Right cardiac atrium (tissue), 5 donors: ENCODE data around the gene TBX15. TPM values are rescaled to one million over a fixed set of nuclear protein-coding genes. Genes with fewer than 3 reads are reported as not detected.
A peak's percentile ranks its signal among the peaks of the same experiment; 100 is the strongest.

Experiments
- ATAC-seq, 2 donors: fragments of 200-7000 bp; cut with Tn5 transposase; one replicate each; pipeline versions ENCODE4 v1.8.0 to v1.9.1; 2020; ENCODE audit warnings: moderate library complexity in 2 of 2, mild to moderate bottlenecking in 1 of 2
- DNase-seq, 3 donors: peaks; one replicate each; pipeline ENCODE4 v3.0.0-alpha.2; 2020
- H3K27ac ChIP-seq: one replicate; pipeline ENCODE4 v1.5.1; 2013; ENCODE audit warnings: mild to moderate bottlenecking, low read length, control low read depth, moderate library complexity
- H3K27me3 ChIP-seq: one replicate; pipeline ENCODE4 v1.6.1; 2013; ENCODE audit not compliant: control insufficient read depth, insufficient read depth
- H3K4me1 ChIP-seq: one replicate; pipeline ENCODE4 v1.6.1; 2013; ENCODE audit warnings: low read length; ENCODE audit not compliant: control insufficient read depth, insufficient read depth
- H3K4me3 ChIP-seq: one replicate; pipeline ENCODE4 v1.5.1; 2013; ENCODE audit warnings: low read length, control low read depth
- H3K9me3 ChIP-seq: one replicate; pipeline ENCODE4 v1.6.1; 2013; ENCODE audit warnings: low read length; ENCODE audit not compliant: control insufficient read depth
- WGBS: extraction: QIAGEN DNeasy Blood & Tissue Kit; methylation state at CpG from one replicate; pipeline ENCODE4 v1.1.7; 2013; 5-methylcytosine and 5-hydroxymethylcytosine counted together
- intact Hi-C, 4 donors: fragments of 100-400 bp; cut with DNase I; formaldehyde crosslinking; loops; one replicate each; pipeline versions ENCODE4 v1.11.0 to v1.14.0; 2022 to 2023
- polyA plus RNA-seq: library from polyadenylated mRNA; stranded (reverse); fragments of 200-250 nt; gene quantifications from one replicate; pipeline ENCODE4 v1.2.3, GENCODE V29; 2013
- total RNA-seq, 4 donors: library from RNA; stranded (reverse); fragmentation: NEBNext Ultra II Directional; extraction: Animal tissue kit (Norgen Biotek cat#: 25700); gene quantifications; one replicate each; pipeline ENCODE4 v1.2.1, GENCODE V29; 2021
- donor health status: healthy with polysubstance abuse.
- donor health status: DM: no; HTN: yes; CAD: no.
- donor health status: DM: no; HTN: no; CAD: no.
- donor health status: DM: no; HTN: yes; CAD: no; lungs with severe emphysema.
- donor health status: DM: yes; HTN: yes; CAD: no.

TBX15 gene
- total and polyA plus RNA-seq, 5 donors = 1.1 to 4.4 (median 2.3) TPM

- no peaks in the 10 kb centered on the region for H3K4me1 ChIP-seq
- no peak overlapping the region for H3K27ac ChIP-seq
- ATAC-seq = peak; percentile 59 to 75
- WGBS = 4% methylated on average over 22 of the region's 22 CpGs
- peak overlapping the region; percentile 35 for H3K4me3 ChIP-seq
- H3K27me3 ChIP-seq = no peaks in the 10 kb centered on the region
- H3K9me3 ChIP-seq = peaks cover 2% of the 10 kb centered on the region
- intact Hi-C loops = loop anchor here in 3 of 4 donors (5.0 to 10.0 kb wide), 3 partner anchors 784 to 854 kb away; no protein-coding TSS in a partner anchor
- no peak for DNase-seq
Measured at GRCh38 chr1:119008483-119009311, 20.6 kb upstream of the TBX15 start.

- no peak overlapping the region for H3K27ac ChIP-seq
- 23% methylated on average over 61 of the region's 61 CpGs for WGBS
- H3K4me1 ChIP-seq = no peaks in the 10 kb centered on the region
- ATAC-seq (peak; percentile 37 to 65), DNase-seq (no peak)
- peaks cover 2% of the 10 kb centered on the region for H3K9me3 ChIP-seq
- H3K4me3 ChIP-seq = peak overlapping the region; percentile 35
- H3K27me3 ChIP-seq = no peaks in the 10 kb centered on the region
- intact Hi-C loops = loop anchor here in 3 of 4 donors (5.0 to 10.0 kb wide), 3 partner anchors 783 to 853 kb away; no protein-coding TSS in a partner anchor
Measured at GRCh38 chr1:119007670-119008482, 19.7 kb upstream of the TBX15 start.

GRCh38 chr1:119007339-119007669, 19.2 kb upstream of the TBX15 start:
- H3K27ac ChIP-seq = no peak overlapping the region
- H3K9me3 ChIP-seq = peaks cover 2% of the 10 kb centered on the region
- no peak for DNase-seq
- WGBS = 22% methylated on average over 22 of the region's 22 CpGs
- intact Hi-C loops = loop anchor here in 3 of 4 donors (5.0 to 10.0 kb wide), 3 partner anchors 783 to 853 kb away; no protein-coding TSS in a partner anchor
- no peak for ATAC-seq
- H3K4me3 ChIP-seq = no peak overlapping the region
- no peaks in the 10 kb centered on the region for H3K27me3 ChIP-seq
- no peaks in the 10 kb centered on the region for H3K4me1 ChIP-seq

GRCh38 chr1:119006406-119007279, 18.5 kb upstream of the TBX15 start:
- no peak overlapping the region for H3K27ac ChIP-seq
- H3K4me1 ChIP-seq = no peaks in the 10 kb centered on the region
- ATAC-seq = no peak
- H3K9me3 ChIP-seq = peaks cover 2% of the 10 kb centered on the region
- DNase-seq = peak in 1 of 3 donors; percentile 36
- 5% methylated on average over 81 of the region's 81 CpGs for WGBS
- H3K4me3 ChIP-seq = no peak overlapping the region
- intact Hi-C loops = loop anchor here in 3 of 4 donors (5.0 to 10.0 kb wide), 3 partner anchors 782 to 852 kb away; no protein-coding TSS in a partner anchor
- H3K27me3 ChIP-seq = no peaks in the 10 kb centered on the region

GRCh38 chr1:119005724-119006405, 17.7 kb upstream of the TBX15 start:
- Histone ChIP-seq H3K4me1 (no peaks in the 10 kb centered on the region), H3K4me3 (no peak overlapping the region), H3K27ac (no peak overlapping the region), H3K27me3 (no peaks in the 10 kb centered on the region), H3K9me3 (peaks cover 2% of the 10 kb centered on the region)
- no peak for DNase-seq
- 21% methylated on average over 17 of the region's 17 CpGs for WGBS
- intact Hi-C loops = loop anchor here in 3 of 4 donors (5.0 to 10.0 kb wide), 3 partner anchors 781 to 851 kb away; no protein-coding TSS in a partner anchor
- no peak for ATAC-seq

GRCh38 chr1:119004781-119005180, 16.6 kb upstream of the TBX15 start:
- H3K27ac ChIP-seq = no peak overlapping the region
- no peak for DNase-seq
- H3K9me3 ChIP-seq = peaks cover 2% of the 10 kb centered on the region
- H3K4me1 ChIP-seq = no peaks in the 10 kb centered on the region
- WGBS = 64% methylated on average over 2 of the region's 2 CpGs
- H3K27me3 ChIP-seq = no peaks in the 10 kb centered on the region
- no peak overlapping the region for H3K4me3 ChIP-seq
- no peak for ATAC-seq
- intact Hi-C loops = loop anchor here in 3 of 4 donors (5.0 to 10.0 kb wide), 3 partner anchors 780 to 850 kb away; no protein-coding TSS in a partner anchor

- intact Hi-C loops = loop anchor here in 3 of 4 donors (10.0 kb wide), 2 partner anchors 779 to 849 kb away; no protein-coding TSS in a partner anchor
- Histone ChIP-seq H3K4me3 (no peak overlapping the region), H3K4me1 (no peaks in the 10 kb centered on the region), H3K27ac (no peak overlapping the region), H3K9me3 (peaks cover 2% of the 10 kb centered on the region), H3K27me3 (no peaks in the 10 kb centered on the region)
- ATAC-seq = no peak
- no peak for DNase-seq
- WGBS = 48% methylated on average over 5 of the region's 5 CpGs
Measured at GRCh38 chr1:119004129-119004527, 16.0 kb upstream of the TBX15 start.

- DNase-seq (no peak), ATAC-seq (no peak)
- no peaks in the 10 kb centered on the region for H3K4me1 ChIP-seq
- WGBS = 56% methylated on average over 14 of the region's 14 CpGs
- no peak overlapping the region for H3K4me3 ChIP-seq
- H3K9me3 ChIP-seq = peaks cover 2% of the 10 kb centered on the region
- H3K27me3 ChIP-seq = no peaks in the 10 kb centered on the region
- no peak overlapping the region for H3K27ac ChIP-seq
- intact Hi-C loops = loop anchor here in 3 of 4 donors (10.0 kb wide), 2 partner anchors 779 to 849 kb away; no protein-coding TSS in a partner anchor
Measured at GRCh38 chr1:119003413-119004128, 15.4 kb upstream of the TBX15 start.

GRCh38 chr1:119002028-119002686, 14.0 kb upstream of the TBX15 start:
- H3K27ac ChIP-seq = no peak overlapping the region
- H3K4me1 ChIP-seq = no peaks in the 10 kb centered on the region
- no peak overlapping the region for H3K4me3 ChIP-seq
- H3K27me3 ChIP-seq = no peaks in the 10 kb centered on the region
- ATAC-seq = peak; percentile 69 to 85
- peaks cover 2% of the 10 kb centered on the region for H3K9me3 ChIP-seq
- DNase-seq = peak in 2 of 3 donors; percentile 58 to 66
- intact Hi-C loops = loop anchor here in 3 of 4 donors (10.0 kb wide), 2 partner anchors 777 to 847 kb away; no protein-coding TSS in a partner anchor
- 20% methylated on average over 16 of the region's 16 CpGs for WGBS
